ENCODE data around the gene LINGO1.

Gene LINGO1, protein sequence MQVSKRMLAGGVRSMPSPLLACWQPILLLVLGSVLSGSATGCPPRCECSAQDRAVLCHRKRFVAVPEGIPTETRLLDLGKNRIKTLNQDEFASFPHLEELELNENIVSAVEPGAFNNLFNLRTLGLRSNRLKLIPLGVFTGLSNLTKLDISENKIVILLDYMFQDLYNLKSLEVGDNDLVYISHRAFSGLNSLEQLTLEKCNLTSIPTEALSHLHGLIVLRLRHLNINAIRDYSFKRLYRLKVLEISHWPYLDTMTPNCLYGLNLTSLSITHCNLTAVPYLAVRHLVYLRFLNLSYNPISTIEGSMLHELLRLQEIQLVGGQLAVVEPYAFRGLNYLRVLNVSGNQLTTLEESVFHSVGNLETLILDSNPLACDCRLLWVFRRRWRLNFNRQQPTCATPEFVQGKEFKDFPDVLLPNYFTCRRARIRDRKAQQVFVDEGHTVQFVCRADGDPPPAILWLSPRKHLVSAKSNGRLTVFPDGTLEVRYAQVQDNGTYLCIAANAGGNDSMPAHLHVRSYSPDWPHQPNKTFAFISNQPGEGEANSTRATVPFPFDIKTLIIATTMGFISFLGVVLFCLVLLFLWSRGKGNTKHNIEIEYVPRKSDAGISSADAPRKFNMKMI

GRCh38 chr15:77632534-77633133 lies at the start of gene LINGO1:
Gene LINGO1 (minus strand): TSS chr15:77632912. CDS start chr15:77632315, 597 bp downstream.
- DNase-seq = no peak

DNA sequence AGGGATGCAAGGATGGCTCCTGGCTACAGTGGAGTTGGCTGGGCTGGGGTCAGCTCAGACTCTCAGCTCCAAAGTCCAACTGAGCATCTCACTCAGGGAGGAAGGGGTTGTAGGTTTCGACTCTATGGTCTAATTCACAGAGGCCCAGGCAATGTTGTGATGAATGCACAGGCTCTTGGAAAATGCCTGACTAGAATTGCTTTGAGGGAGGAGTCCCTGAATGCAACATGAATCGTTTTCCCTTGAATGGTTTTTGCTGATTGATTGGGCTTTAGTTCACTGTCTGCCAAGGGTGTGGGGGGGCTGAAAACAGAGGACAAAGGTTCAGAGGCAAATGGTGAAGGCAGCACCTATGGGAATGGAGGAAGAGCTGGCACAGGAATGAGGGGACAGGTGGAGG lies 48.6 kb upstream of the LINGO1 start:
- DNase-seq = no peak

DNA sequence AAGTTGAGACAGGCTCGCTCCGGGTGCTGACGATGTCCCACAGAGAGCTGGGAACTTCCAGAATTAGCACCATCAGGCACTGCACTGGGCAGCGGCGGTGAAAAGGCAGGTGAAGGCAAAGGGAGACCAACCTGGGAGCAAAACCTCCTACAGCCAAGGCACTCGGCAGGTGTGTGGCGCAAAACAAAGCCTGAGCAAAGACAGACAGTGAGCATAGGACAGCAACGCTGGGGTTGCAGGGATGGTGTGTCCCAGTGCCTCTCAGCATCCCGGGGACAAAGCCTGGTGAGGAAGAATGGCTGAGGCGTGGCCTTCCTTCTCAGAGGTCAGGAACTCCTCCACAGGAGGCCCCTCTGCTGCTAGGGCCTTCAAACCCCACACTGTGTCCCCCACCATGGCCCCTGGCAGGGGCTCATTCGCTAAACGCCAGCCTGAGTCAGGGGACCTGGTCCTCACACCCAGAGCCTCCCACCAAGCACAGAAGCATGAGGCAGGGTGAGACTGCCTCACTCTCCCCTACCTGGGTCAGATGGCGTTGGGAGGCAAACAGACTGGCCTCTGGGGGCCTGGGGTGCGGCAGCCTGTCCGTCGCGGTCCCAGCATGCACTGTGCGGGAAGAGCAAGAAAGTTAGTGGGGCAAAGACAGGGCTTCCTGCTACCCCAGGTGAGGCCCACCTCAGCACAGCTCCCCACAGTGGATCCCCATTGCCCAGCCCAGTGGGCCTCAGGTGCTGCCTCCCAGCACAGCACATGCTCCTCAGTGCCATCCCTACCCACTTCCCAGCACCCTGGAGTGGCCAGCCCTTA lies 44.1 kb upstream of the LINGO1 start:
- DNase-seq = no peak

GRCh38 chr15:77675806-77676415 lies 43.2 kb upstream of the LINGO1 start:
- no peak for DNase-seq

GRCh38 chr15:77674327-77674726 lies 41.6 kb upstream of the LINGO1 start:
- DNase-seq = no peak

GRCh38 chr15:77673866-77674265 lies 41.2 kb upstream of the LINGO1 start:
- no peak for DNase-seq

- no peak for DNase-seq
These were observed 39.4 kb upstream of the LINGO1 start for GRCh38 chr15:77672135-77672534.

DNA sequence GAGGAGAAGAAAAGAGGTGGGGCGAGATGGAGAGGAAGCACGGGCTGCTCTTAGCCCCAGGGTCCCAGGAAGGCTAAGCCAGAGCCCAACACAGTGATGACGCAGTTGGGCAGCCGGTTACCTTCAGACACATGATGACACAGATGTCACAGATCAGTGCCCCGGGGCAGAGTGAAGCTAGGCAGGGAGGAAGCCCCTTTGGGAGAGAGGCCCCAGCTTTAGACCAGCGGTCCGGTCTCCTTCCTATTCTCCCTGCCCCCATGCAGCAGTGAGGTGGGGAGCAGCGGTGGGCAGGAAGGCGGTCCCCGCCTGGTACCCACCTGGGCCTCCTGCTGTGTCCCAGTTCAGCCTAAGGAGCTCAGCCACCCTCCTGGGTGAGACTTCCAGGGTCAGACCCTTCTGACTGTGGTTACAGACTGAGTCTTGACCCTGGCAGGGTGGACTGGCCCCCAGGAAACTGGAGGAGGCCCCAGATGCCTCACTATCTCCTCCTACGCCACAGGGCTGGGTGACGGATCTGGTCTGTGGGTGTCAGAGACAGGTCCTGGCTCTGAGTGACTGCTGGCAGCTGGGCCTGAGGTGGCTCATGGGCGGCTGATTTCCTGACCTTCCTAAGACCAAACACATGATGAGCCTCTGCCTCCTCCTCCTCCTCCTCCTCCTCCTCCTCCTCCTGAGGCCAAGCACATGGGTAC lies 38.8 kb upstream of the LINGO1 start:
- no peak for DNase-seq

DNA sequence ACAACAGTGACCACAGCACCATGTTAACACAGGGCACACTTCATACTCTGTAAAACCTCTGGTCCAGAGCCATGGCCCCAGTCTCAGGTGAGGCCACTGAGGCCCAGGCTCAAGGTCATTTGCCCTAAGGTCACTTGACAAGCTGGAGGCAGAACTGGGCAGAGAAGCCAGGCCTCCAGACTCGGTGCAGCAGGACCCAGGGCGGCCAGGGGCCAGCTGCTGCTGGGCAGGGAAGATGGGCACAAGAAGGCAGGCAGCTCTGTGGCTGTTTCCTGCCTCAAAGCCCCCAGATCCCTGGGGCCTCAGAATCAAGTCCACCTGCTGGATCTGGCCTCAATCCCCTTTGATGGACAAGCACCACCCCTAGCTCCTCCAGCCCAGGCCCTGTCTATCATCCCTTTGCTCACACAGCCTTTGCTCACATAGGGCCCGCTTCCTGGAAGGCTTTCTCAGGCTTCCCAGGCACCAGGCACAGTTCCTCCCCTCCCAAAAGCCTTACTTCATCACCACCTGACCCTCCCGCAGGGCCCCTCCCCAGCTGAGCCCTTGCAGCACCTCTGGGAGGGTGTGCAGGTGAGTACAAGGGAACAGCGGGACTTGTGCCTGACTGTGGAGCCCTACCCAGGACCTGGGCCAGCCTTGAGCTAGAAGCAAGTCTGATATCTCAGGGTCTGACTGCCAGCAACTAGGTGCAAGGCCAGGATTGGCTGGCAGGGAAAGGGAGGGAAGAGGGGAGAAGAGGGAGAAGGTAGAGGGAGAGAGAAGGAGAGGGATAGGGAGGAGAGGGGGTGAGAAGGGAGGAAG lies 38.0 kb upstream of the LINGO1 start:
- no peak for DNase-seq

GRCh38 chr15:77669896-77670295 lies 37.2 kb upstream of the LINGO1 start:
- DNase-seq = no peak

GRCh38 chr15:77667338-77668234 lies 34.9 kb upstream of the LINGO1 start:
- no peak for DNase-seq

- no peak for DNase-seq
These were observed 33.6 kb upstream of the LINGO1 start for GRCh38 chr15:77666296-77666660.

GRCh38 chr15:77665530-77666295 lies 33.0 kb upstream of the LINGO1 start:
- no peak for DNase-seq

- DNase-seq = no peak
These were observed 31.7 kb upstream of the LINGO1 start for GRCh38 chr15:77664428-77664827.

- no peak for DNase-seq
These were observed 30.5 kb upstream of the LINGO1 start for GRCh38 chr15:77663256-77663655.

GRCh38 chr15:77659350-77660321 lies 26.9 kb upstream of the LINGO1 start:
- DNase-seq = no peak

DNA sequence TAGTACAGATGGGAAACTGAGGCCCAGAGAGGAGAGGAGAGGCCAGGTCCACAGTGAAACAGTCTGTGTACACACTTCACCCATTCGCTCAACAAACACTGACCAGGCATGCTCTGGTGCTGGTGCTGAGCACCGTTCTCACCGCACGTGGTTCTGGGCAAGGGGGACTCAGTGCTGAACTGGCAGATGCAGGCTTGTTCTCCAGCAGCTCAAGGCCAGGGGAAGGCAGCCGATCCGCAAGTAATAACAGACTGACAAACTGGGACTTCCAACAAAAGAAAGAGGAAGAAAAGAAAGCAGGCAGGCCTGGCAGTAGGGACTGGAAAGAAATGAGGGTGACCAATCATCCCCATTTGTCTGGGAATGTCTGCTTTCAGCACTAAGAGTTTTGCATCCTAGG lies 25.6 kb upstream of the LINGO1 start:
- no peak for DNase-seq

DNA sequence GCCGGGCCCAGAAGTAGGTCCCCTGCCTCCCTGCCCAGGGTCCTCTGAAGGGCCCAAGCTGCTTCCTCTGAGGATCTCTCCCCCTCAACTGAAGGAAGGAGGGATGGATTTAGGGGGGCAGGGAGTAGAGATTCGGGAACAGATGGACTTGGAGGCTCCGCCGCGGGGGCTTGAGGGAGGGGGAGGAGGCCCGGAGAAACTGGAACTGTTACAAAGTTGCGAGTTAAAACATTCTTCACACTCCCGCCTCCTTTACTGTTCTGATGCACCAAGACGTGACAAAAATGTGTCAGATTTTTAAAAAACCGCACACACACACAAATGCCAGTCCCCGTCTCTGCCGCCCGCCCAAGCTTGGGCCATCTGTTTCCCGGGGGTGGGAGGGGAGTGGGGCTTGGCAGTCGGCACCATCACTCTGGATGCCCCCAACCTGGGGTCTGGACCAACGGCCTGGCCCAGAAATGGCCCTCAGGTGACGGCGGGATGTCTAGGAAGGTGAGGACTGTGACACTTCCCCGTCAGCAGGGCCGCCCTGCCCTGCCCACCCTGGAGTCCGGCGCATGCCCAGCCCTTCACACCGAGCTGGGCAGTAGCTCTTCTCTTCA lies 25.0 kb upstream of the LINGO1 start:
- DNase-seq = no peak

All from activated CD8-positive, alpha-beta memory T cell treated with anti-CD3 and anti-CD28 coated beads for 24 hours (primary cell).